ENCODE data around the gene ADAM12. TPM values are rescaled to one million over a fixed set of nuclear protein-coding genes. Genes with fewer than 3 reads are reported as not detected.

ADAM12 gene
- total and polyA plus RNA-seq, 7 donors = 0.01 to 3.3 (median 0.24) TPM; not detected in 2

GRCh38 chr10:126004752-126005151 is 383.5 kb downstream of the ADAM12 start:
- intact Hi-C loops (cut with DNase I) = no loop called here
- no peak overlapping the region for H3K27ac ChIP-seq
- H3K4me3 ChIP-seq = no peak overlapping the region
- 83 to 85% (median 84%) methylated on average over 8 of the region's 8 CpGs for WGBS, 3 donors
- no peak for DNase-seq
- no peak for ATAC-seq
- H3K4me1 ChIP-seq = no peaks in the 10 kb centered on the region
- peaks cover 0 to 2% (median 0%) of the 10 kb centered on the region in 3 donors for H3K27me3 ChIP-seq (ENCODE audit: insufficient read depth in 3 of 3, low read length in 2 of 3)
- no peaks in the 10 kb centered on the region for H3K36me3 ChIP-seq (ENCODE audit: insufficient read depth in 1 of 2, low read depth in 1 of 2)
- H3K9me3 ChIP-seq = no peaks in the 10 kb centered on the region
- TF ChIP-seq CTCF (IDR thresholded peaks at IDR 0.05) = no peak

GRCh38 chr10:126001576-126001975 is 386.7 kb downstream of the ADAM12 start:
- ATAC-seq = no peak

GRCh38 chr10:125999694-126000093 is 388.6 kb downstream of the ADAM12 start:
- intact Hi-C loops (cut with DNase I) = no loop called here
- no peaks in the 10 kb centered on the region for H3K9me3 ChIP-seq
- no peak for TF ChIP-seq CTCF (IDR thresholded peaks at IDR 0.05)
- no peak overlapping the region for H3K4me3 ChIP-seq
- DNase-seq = no peak
- no peaks in the 10 kb centered on the region for H3K27me3 ChIP-seq (ENCODE audit: insufficient read depth in 3 of 3, low read length in 2 of 3)
- H3K27ac ChIP-seq = no peak overlapping the region
- no peak for ATAC-seq
- H3K36me3 ChIP-seq (ENCODE audit: insufficient read depth in 1 of 2, low read depth in 1 of 2) = no peaks in the 10 kb centered on the region
- no peaks in the 10 kb centered on the region for H3K4me1 ChIP-seq
- 80 to 90% (median 82%) methylated on average over 3 of the region's 3 CpGs for WGBS, 3 donors

More at GRCh38 chr10:126001576-126001975, 386.7 kb downstream of the ADAM12 start:
- H3K36me3 ChIP-seq (ENCODE audit: insufficient read depth in 1 of 2, low read depth in 1 of 2) = no peaks in the 10 kb centered on the region
- no peaks in the 10 kb centered on the region for H3K9me3 ChIP-seq
- no peaks in the 10 kb centered on the region for H3K4me1 ChIP-seq
- H3K27ac ChIP-seq = no peak overlapping the region
- WGBS, 3 donors = 23 to 33% (median 29%) methylated on average over 2 of the region's 2 CpGs
- H3K27me3 ChIP-seq (ENCODE audit: insufficient read depth in 3 of 3, low read length in 2 of 3) = no peaks in the 10 kb centered on the region
- H3K4me3 ChIP-seq = no peak overlapping the region
- intact Hi-C loops (cut with DNase I) = no loop called here
- TF ChIP-seq CTCF (IDR thresholded peaks at IDR 0.05) = no peak
- DNase-seq = no peak

- intact Hi-C loops (cut with DNase I) = no loop called here
- ATAC-seq (no peak), DNase-seq (no peak)
- no peaks in the 10 kb centered on the region for H3K9me3 ChIP-seq
- H3K4me3 ChIP-seq = no peak overlapping the region
- no peaks in the 10 kb centered on the region for H3K4me1 ChIP-seq
- no peak overlapping the region for H3K27ac ChIP-seq
- no peak for TF ChIP-seq CTCF (IDR thresholded peaks at IDR 0.05)
- H3K36me3 ChIP-seq (ENCODE audit: insufficient read depth in 1 of 2, low read depth in 1 of 2) = no peaks in the 10 kb centered on the region
- H3K27me3 ChIP-seq (ENCODE audit: insufficient read depth in 3 of 3, low read length in 2 of 3) = no peaks in the 10 kb centered on the region
- WGBS, 3 donors = 94 to 95% (median 94%) methylated on average over 12 of the region's 12 CpGs
These were observed 390.7 kb downstream of the ADAM12 start for GRCh38 chr10:125997586-125997985.

GRCh38 chr10:125995726-125996304 is 392.5 kb downstream of the ADAM12 start:
- Histone ChIP-seq H3K27ac (no peak overlapping the region), H3K9me3 (no peaks in the 10 kb centered on the region), H3K4me1 (no peaks in the 10 kb centered on the region), H3K27me3 (ENCODE audit: insufficient read depth in 3 of 3, low read length in 2 of 3) (no peaks in the 10 kb centered on the region), H3K4me3 (no peak overlapping the region), H3K36me3 (ENCODE audit: insufficient read depth in 1 of 2, low read depth in 1 of 2) (no peaks in the 10 kb centered on the region)
- 92 to 95% (median 93%) methylated on average over 9 of the region's 9 CpGs for WGBS, 3 donors
- no peak for ATAC-seq
- TF ChIP-seq CTCF (IDR thresholded peaks at IDR 0.05) = no peak
- intact Hi-C loops (cut with DNase I) = no loop called here
- DNase-seq = no peak
